HepG2 (cell line): Measurements from ENCODE around the gene CLCN1. TPM values are rescaled to one million over a fixed set of nuclear protein-coding genes. Genes with fewer than 3 reads are reported as not detected.

Experiments used
- ATAC-seq: fragments of 200-7000 bp; cut with Tn5 transposase; 3 replicates; pipeline ENCODE4 v1.9.1; 2020; ENCODE audit warnings: mild to moderate bottlenecking, moderate library complexity
- BruUV-seq: library from RNA; stranded (reverse); fragments of 400-500 nt; replicated peaks from 2 replicates; lab custom pipeline; 2021; lab: Mats Ljungman, UMichigan
- CTCF ChIA-PET: fragments of 300-600 bp; formaldehyde crosslinking; extraction: SDS; loops from one replicate; lab custom pipeline; 2021; ENCODE audit warnings: low total read pairs, inconsistent platforms, low intra/inter-chr PET ratio; lab: Yijun Ruan, JAX
- POLR2A ChIA-PET: fragments of 350-600 bp; sonication (Branson Sonifier 250); formaldehyde crosslinking; loops from one replicate; lab custom pipeline; 2020; ENCODE audit warnings: antibody characterized with exemption, inconsistent platforms; lab: Yijun Ruan, JAX
- DNase-seq: peaks from one replicate; pipeline ENCODE4 v3.0.0-alpha.2; 2015; ENCODE audit warnings: low spot score
- FAIRE-seq: peaks from 3 replicates; lab custom pipeline; 2011; peaks lifted over from hg19 to GRCh38; lab: Jason Lieb, UNC
- H2AFZ ChIP-seq: one replicate; pipeline ENCODE4 v1.6.1; 2011; ENCODE audit warnings: low read length, inconsistent platforms
- H3K27ac ChIP-seq: fragments of 300-600 bp; 3 replicates; pipeline ENCODE4 v1.8.0; 2011; ENCODE audit warnings: mixed run types, mild to moderate bottlenecking, mixed read lengths, low read length, inconsistent platforms; ENCODE audit not compliant: insufficient read depth; ENCODE audit errors: extremely low read length
- H3K27me3 ChIP-seq, 2 experiments: fragments of 200-600 bp in 1 of 2; 2 replicates in 1 of 2; 3 replicates in 1 of 2; pipeline versions ENCODE4 v1.6.0 to v1.8.0; 2011; ENCODE audit warnings: low read length in 2 of 2, mild to moderate bottlenecking in 2 of 2, moderate library complexity in 2 of 2, inconsistent platforms in 1 of 2; ENCODE audit not compliant: insufficient read depth in 2 of 2, control insufficient read depth in 1 of 2
- H3K36me3 ChIP-seq, 2 experiments: fragments of 200-600 bp in 1 of 2; replicated peaks in 1 of 2; 2 replicates in 1 of 2; 3 replicates in 1 of 2; pipeline versions ENCODE4 v1.5.1 to v1.8.0; 2011; ENCODE audit warnings: low read length in 2 of 2, inconsistent platforms in 1 of 2; ENCODE audit not compliant: insufficient read depth in 2 of 2, control insufficient read depth in 1 of 2
- H3K4me1 ChIP-seq: 2 replicates; pipeline ENCODE4 v1.5.1; 2012; ENCODE audit warnings: low read length, inconsistent platforms; ENCODE audit not compliant: insufficient read depth
- H3K4me2 ChIP-seq: 2 replicates; pipeline ENCODE4 v1.6.0; 2011; ENCODE audit warnings: low read depth, low read length, inconsistent platforms
- H3K4me3 ChIP-seq, 3 experiments: fragments of 200-600 bp in 1 of 3; sonication (generic), shearing (Covaris generic) in 1 of 3; replicated peaks in 1 of 3; 2 replicates each; pipeline ENCODE4 v1.5.1; 2011 to 2016; ENCODE audit warnings: low read length in 3 of 3, inconsistent platforms in 2 of 3, low read depth in 2 of 3, mild to moderate bottlenecking in 2 of 3, control low read depth in 1 of 3, mixed read lengths in 1 of 3; ENCODE audit not compliant: insufficient read depth in 1 of 3
- H3K79me2 ChIP-seq: one replicate; pipeline ENCODE4 v1.6.1; 2011; ENCODE audit warnings: low read length, inconsistent platforms; ENCODE audit not compliant: insufficient read depth
- H3K9ac ChIP-seq: 2 replicates; pipeline ENCODE4 v1.6.0; 2011; ENCODE audit warnings: mild to moderate bottlenecking, low read depth, low read length, inconsistent platforms; ENCODE audit not compliant: insufficient read depth
- H3K9me3 ChIP-seq: 2 replicates; pipeline ENCODE4 v1.5.1; 2012; ENCODE audit warnings: mild to moderate bottlenecking, low read length
- H4K20me1 ChIP-seq: 2 replicates; pipeline ENCODE4 v1.6.0; 2011; ENCODE audit warnings: inconsistent platforms, mild to moderate bottlenecking, low read length, moderate library complexity; ENCODE audit not compliant: insufficient read depth
- FIP1L1 ChIP-seq: fragments of 200-400 bp; formaldehyde crosslinking; IDR thresholded peaks from 2 replicates; pipeline ENCODE4 v1.6.1; 2018; ENCODE audit warnings: low read depth, mild to moderate bottlenecking, low read length, moderate library complexity, borderline replicate concordance; ENCODE audit not compliant: insufficient read depth
- MZF1 ChIP-seq: sonication (generic); formaldehyde crosslinking; IDR thresholded peaks from 2 replicates; pipeline ENCODE4 v1.8.1; 2023; ENCODE audit warnings: mild to moderate bottlenecking, missing genetic modification reagents, borderline replicate concordance
- THYN1 ChIP-seq: sonication (generic); formaldehyde crosslinking; IDR thresholded peaks from 2 replicates; pipeline ENCODE4 v1.8.1; 2023; ENCODE audit warnings: low read depth, mild to moderate bottlenecking, moderate library complexity, missing genetic modification reagents, borderline replicate concordance
- ZFY ChIP-seq: sonication (generic); formaldehyde crosslinking; IDR thresholded peaks from 2 replicates; pipeline ENCODE4 v1.4.0; 2020; ENCODE audit warnings: missing genetic modification reagents
- ZNF772 ChIP-seq: sonication (generic); formaldehyde crosslinking; IDR thresholded peaks from 2 replicates; pipeline ENCODE4 v1.5.0; 2020; ENCODE audit warnings: mild to moderate bottlenecking, missing genetic modification reagents
- ZNF781 ChIP-seq: sonication (generic); formaldehyde crosslinking; IDR thresholded peaks from 2 replicates; pipeline ENCODE4 v1.5.1; 2020; ENCODE audit warnings: borderline replicate concordance, mild to moderate bottlenecking, missing genetic modification reagents; ENCODE audit errors: not compliant biosample characterization
- ZNF792 ChIP-seq: IDR thresholded peaks from 2 replicates; pipeline ENCODE4 v1.6.1; 2016
- ZSCAN25 ChIP-seq: sonication (generic); formaldehyde crosslinking; IDR thresholded peaks from 2 replicates; pipeline ENCODE4 v1.8.0; 2022; ENCODE audit warnings: mild to moderate bottlenecking, missing genetic modification reagents
- WGBS: methylation state at CpG from one replicate; pipeline ENCODE4 v1.1.6; 2017; ENCODE audit warnings: low lambda C conversion rate; 5-methylcytosine and 5-hydroxymethylcytosine counted together
- in situ Hi-C: cut with HindIII; loops from 2 replicates; pipeline ENCODE4 v1.10.0; 2017; ENCODE audit warnings: low pct_unique_long_range_greater_than_20kb; ENCODE audit not compliant: extremely low pct_ligation_motif_present
- intact Hi-C: fragments of 100-400 bp; cut with micrococcal nuclease; formaldehyde crosslinking; loops from one replicate; pipeline ENCODE4 v1.10.0; 2022; ENCODE audit not compliant: unreplicated experiment
- polyA plus RNA-seq, 8 experiments: library from polyadenylated mRNA; depleted of rRNA in 3 of 8; stranded (reverse) in 7 of 8; unstranded in 1 of 8; fragments of >200 nt; fragmentation: Illumina TruSeq in 4 of 8; extraction: Trizol in 4 of 8; gene quantifications; 2 replicates each; pipeline versions ENCODE4 v1.2.1 to v1.2.3, GENCODE V29; 2011 to 2016; ENCODE audit warnings: low read depth in 4 of 8, missing spikeins in 1 of 8, mixed read lengths in 1 of 8; ENCODE audit not compliant: insufficient read depth in 1 of 8
- total RNA-seq, 5 experiments: library from RNA; depleted of rRNA; stranded (reverse); fragments of >200 nt; fragmentation: Illumina TruSeq; extraction: Trizol; gene quantifications; 2 replicates each; pipeline ENCODE4 v1.2.3, GENCODE V29; 2016; ENCODE audit warnings: low read depth in 1 of 5
- TF ChIP-seq, protein P1 (sequence below): sonication (generic); formaldehyde crosslinking; IDR thresholded peaks from 2 replicates; pipeline ENCODE4 v1.4.0; 2020; ENCODE audit warnings: missing genetic modification reagents
- TF ChIP-seq, protein P2 (sequence below): sonication (generic); formaldehyde crosslinking; IDR thresholded peaks from 2 replicates; pipeline ENCODE4 v1.4.0; 2020; ENCODE audit warnings: mild to moderate bottlenecking, missing genetic modification reagents, borderline replicate concordance

Gene CLCN1
- total and polyA plus RNA-seq, 2 of the 13 experiments (the other 11 are each of a cell fraction or from before 2014, with no cell fraction given): 0.01 TPM; not detected in 1

DNA sequence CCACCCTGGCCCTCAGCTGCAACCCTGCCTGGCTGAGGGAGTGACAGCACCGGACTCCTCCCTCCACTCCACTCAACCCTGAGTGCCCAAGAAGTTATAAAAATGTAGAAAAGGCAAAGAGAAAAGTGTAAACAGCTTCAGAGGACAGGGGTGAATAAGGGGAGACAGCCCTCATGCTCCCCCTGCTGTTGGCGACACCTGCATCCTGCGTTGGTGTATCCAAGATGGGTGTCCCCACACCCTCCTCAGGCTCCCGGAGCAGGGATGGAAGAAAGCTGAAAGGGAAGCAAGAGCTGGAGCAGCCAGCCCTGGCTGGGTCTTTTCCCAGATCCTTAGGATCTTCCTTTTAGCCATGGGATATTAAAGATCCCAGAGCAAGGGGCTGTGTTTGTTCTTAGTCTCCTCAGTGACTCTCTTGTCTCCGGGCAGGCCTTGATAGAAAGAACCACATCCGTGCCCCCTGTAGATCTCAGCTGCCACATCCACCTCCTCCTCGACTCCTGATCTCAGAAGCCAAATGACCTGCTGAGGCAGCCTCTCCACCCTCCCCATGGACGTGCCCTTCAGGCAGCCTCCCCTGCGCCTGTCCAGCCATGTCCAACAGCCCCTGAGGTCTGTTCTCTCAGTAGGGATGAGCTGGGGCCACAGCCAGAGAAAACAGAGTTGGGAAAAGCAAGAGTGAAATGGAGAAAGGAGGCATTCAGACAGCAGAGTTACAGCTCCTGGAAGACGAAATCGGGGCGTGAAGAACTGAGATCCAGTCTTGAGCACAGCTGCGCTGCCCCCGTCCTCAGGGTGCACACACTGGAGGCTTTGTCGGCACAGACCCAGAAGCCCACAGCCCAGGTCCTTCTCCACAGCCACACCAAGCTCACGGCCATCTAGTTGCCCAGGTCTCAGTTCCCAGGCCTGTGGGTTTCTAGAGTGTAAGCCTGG, 39.8 kb downstream of the CLCN1 start:
- no peaks in the 10 kb centered on the region for H3K9me3 ChIP-seq
- H3K9ac ChIP-seq: no peak overlapping the region
- POLR2A ChIA-PET: no interaction called here
- H3K4me2 ChIP-seq: no peak overlapping the region
- in situ Hi-C loops (no loop called here), intact Hi-C loops (no loop called here)
- H3K4me3 ChIP-seq: no peak overlapping the region
- DNase-seq: no peak
- ATAC-seq: no peak
- no peaks in the 10 kb centered on the region for H3K79me2 ChIP-seq
- no peak for FAIRE-seq
- no peaks in the 10 kb centered on the region for H3K36me3 ChIP-seq
- H3K27ac ChIP-seq: no peak overlapping the region
- peaks cover 3 to 47% of the 10 kb centered on the region in 2 experiments; a peak in 4 of 5 replicates for H3K27me3 ChIP-seq
- no peaks in the 10 kb centered on the region for H4K20me1 ChIP-seq
- BruUV-seq: no TSS peak
- H3K4me1 ChIP-seq: no peaks in the 10 kb centered on the region
- WGBS: 40% methylated on average over 14 of the region's 16 CpGs
- TF ChIP-seq, protein P1, sequence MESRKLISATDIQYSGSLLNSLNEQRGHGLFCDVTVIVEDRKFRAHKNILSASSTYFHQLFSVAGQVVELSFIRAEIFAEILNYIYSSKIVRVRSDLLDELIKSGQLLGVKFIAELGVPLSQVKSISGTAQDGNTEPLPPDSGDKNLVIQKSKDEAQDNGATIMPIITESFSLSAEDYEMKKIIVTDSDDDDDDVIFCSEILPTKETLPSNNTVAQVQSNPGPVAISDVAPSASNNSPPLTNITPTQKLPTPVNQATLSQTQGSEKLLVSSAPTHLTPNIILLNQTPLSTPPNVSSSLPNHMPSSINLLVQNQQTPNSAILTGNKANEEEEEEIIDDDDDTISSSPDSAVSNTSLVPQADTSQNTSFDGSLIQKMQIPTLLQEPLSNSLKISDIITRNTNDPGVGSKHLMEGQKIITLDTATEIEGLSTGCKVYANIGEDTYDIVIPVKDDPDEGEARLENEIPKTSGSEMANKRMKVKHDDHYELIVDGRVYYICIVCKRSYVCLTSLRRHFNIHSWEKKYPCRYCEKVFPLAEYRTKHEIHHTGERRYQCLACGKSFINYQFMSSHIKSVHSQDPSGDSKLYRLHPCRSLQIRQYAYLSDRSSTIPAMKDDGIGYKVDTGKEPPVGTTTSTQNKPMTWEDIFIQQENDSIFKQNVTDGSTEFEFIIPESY: peak; percentile 67; the same call in 1 of the 2 replicates
- TF ChIP-seq ZNF781 (CRISPR knock-in tag): no peak
- TF ChIP-seq ZFY (CRISPR knock-in tag): no peak
- no peak for TF ChIP-seq MZF1 (CRISPR knock-in tag)
- TF ChIP-seq ZNF792 (CRISPR knock-in tag): no peak
- TF ChIP-seq ZNF772 (CRISPR knock-in tag): no peak
- TF ChIP-seq, protein P2, sequence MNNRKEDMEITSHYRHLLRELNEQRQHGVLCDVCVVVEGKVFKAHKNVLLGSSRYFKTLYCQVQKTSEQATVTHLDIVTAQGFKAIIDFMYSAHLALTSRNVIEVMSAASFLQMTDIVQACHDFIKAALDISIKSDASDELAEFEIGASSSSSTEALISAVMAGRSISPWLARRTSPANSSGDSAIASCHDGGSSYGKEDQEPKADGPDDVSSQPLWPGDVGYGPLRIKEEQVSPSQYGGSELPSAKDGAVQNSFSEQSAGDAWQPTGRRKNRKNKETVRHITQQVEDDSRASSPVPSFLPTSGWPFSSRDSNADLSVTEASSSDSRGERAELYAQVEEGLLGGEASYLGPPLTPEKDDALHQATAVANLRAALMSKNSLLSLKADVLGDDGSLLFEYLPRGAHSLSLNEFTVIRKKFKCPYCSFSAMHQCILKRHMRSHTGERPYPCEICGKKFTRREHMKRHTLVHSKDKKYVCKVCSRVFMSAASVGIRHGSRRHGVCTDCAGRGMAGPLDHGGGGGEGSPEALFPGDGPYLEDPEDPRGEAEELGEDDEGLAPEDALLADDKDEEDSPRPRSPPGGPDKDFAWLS (CRISPR knock-in tag): no peak
- peak; percentile 69; the same call in 1 of the 2 replicates for TF ChIP-seq ZSCAN25 (CRISPR knock-in tag)
- TF ChIP-seq FIP1L1: no peak
- no peak for TF ChIP-seq THYN1 (CRISPR knock-in tag)
- CTCF ChIA-PET: no interaction called here
- no peak overlapping the region for H2AFZ ChIP-seq
